ENCODE data around the gene BMPR2. TPM values are rescaled to one million over a fixed set of nuclear protein-coding genes. Genes with fewer than 3 reads are reported as not detected.

The BMPR2 gene
- total and polyA plus RNA-seq, 7 donors = 3.9 to 43.2 (median 21.3) TPM

GRCh38 chr2:202612145-202612544 is 236.0 kb downstream of the BMPR2 start:
- DNase-seq (no peak), ATAC-seq (no peak)
- H3K4me1 ChIP-seq = no peaks in the 10 kb centered on the region
- intact Hi-C loops (cut with DNase I) = no loop called here
- H3K9me3 ChIP-seq = no peaks in the 10 kb centered on the region
- no peak for TF ChIP-seq CTCF (IDR thresholded peaks at IDR 0.05)
- peaks cover 0 to 5% (median 0%) of the 10 kb centered on the region in 3 donors for H3K27me3 ChIP-seq (ENCODE audit: insufficient read depth in 3 of 3, low read length in 2 of 3)
- WGBS, 3 donors = 92 to 97% (median 93%) methylated on average over 1 of the region's 1 CpG
- H3K4me3 ChIP-seq = no peak overlapping the region
- H3K27ac ChIP-seq = no peak overlapping the region
- H3K36me3 ChIP-seq (ENCODE audit: insufficient read depth in 1 of 2, low read depth in 1 of 2) = no peaks in the 10 kb centered on the region

- intact Hi-C loops (cut with DNase I) = no loop called here
- ATAC-seq (no peak), DNase-seq (no peak)
These were observed 237.4 kb downstream of the BMPR2 start for GRCh38 chr2:202613479-202613878.

More at GRCh38 chr2:202613479-202613878, 237.4 kb downstream of the BMPR2 start:
- no peak for TF ChIP-seq CTCF (IDR thresholded peaks at IDR 0.05)
- WGBS, 3 donors = 66 to 80% (median 73%) methylated on average over 2 to 3 of the region's 4 CpGs
- Histone ChIP-seq H3K27ac (no peak overlapping the region), H3K36me3 (ENCODE audit: insufficient read depth in 1 of 2, low read depth in 1 of 2) (no peaks in the 10 kb centered on the region), H3K4me3 (no peak overlapping the region), H3K9me3 (no peaks in the 10 kb centered on the region), H3K27me3 (ENCODE audit: insufficient read depth in 3 of 3, low read length in 2 of 3) (peaks cover 0 to 5% (median 0%) of the 10 kb centered on the region in 3 donors), H3K4me1 (no peaks in the 10 kb centered on the region)

Other genes starting within 250 kb of the BMPR2 start
- gene SUMO1, start 137.7 kb upstream of the BMPR2 start, total RNA-seq = 10 to 100 TPM; 55.4 to 70.5 (median 66.2) TPM
- gene SUMO1, start 137.7 kb upstream of the BMPR2 start, polyA plus RNA-seq = 100 to 1,000 TPM in 1 of 3 donors, 10 to 100 TPM in 2; 69.8 to 134 (median 74.2) TPM
- gene NOP58, start 110.6 kb upstream of the BMPR2 start, total RNA-seq = 10 to 100 TPM; 22.8 to 48.4 (median 37.9) TPM
- 10 to 100 TPM; 38.7 to 61.5 (median 56.2) TPM for gene NOP58, start 110.6 kb upstream of the BMPR2 start, polyA plus RNA-seq